Upper lobe of left lung (tissue), 6 donors: Measurements from ENCODE around the gene F7. TPM values are rescaled to one million over a fixed set of nuclear protein-coding genes. Genes with fewer than 3 reads are reported as not detected.

ENCODE experiments used
- ATAC-seq, 2 donors: fragments of 200-7000 bp; cut with Tn5 transposase; one replicate each; pipeline ENCODE4 v1.9.1; 2022; ENCODE audit warnings: mild to moderate bottlenecking in 2 of 2, moderate library complexity in 2 of 2; ENCODE audit not compliant: low FRiP score in 2 of 2
- DNase-seq, 2 donors: peaks; one replicate each; pipeline ENCODE4 v3.0.0-alpha.2; 2019 to 2020
- H3K27ac ChIP-seq, 4 donors: fragments of 200-600 bp; sonication (generic); one replicate each; pipeline ENCODE4 v1.5.1; 2016 to 2019
- H3K27me3 ChIP-seq, 4 donors: fragments of 200-600 bp; sonication (generic); one replicate each; pipeline ENCODE4 v1.5.1; 2017 to 2019
- H3K36me3 ChIP-seq, 4 donors: fragments of 200-600 bp; sonication (generic); one replicate each; pipeline ENCODE4 v1.5.1; 2016 to 2019
- H3K4me1 ChIP-seq, 4 donors: fragments of 200-600 bp; sonication (generic); one replicate each; pipeline ENCODE4 v1.5.1; 2018 to 2019
- H3K4me3 ChIP-seq, 4 donors: fragments of 200-600 bp; sonication (generic); one replicate each; pipeline ENCODE4 v1.5.1; 2017 to 2019; ENCODE audit warnings: mild to moderate bottlenecking in 2 of 4, moderate library complexity in 1 of 4
- H3K9me3 ChIP-seq, 4 donors: fragments of 200-600 bp; sonication (generic); one replicate each; pipeline ENCODE4 v1.5.1; 2018 to 2019
- EP300 ChIP-seq, 4 donors: sonication (generic); formaldehyde crosslinking; IDR thresholded peaks; one replicate each; pipeline ENCODE4 v1.5.1; 2017; ENCODE audit warnings: antibody characterized with exemption in 4 of 4, control low read depth in 2 of 4
- POLR2A ChIP-seq, 4 donors: fragments of 450-650 bp; IDR thresholded peaks; one replicate each; pipeline ENCODE4 v1.5.1; 2016 to 2017; ENCODE audit warnings: antibody characterized with exemption in 4 of 4, mild to moderate bottlenecking in 2 of 4
- POLR2AphosphoS5 ChIP-seq, 2 donors: sonication (generic); formaldehyde crosslinking; IDR thresholded peaks; one replicate each; pipeline ENCODE4 v1.5.1; 2017; ENCODE audit warnings: antibody characterized with exemption in 2 of 2
- WGBS, 2 donors: methylation state at CpG; one replicate each; pipeline ENCODE4 v1.1.5; 2017 to 2018; 5-methylcytosine and 5-hydroxymethylcytosine counted together
- total RNA-seq, 6 donors: library from RNA; depleted of rRNA in 4 of 6; stranded (reverse); fragments of >200 nt in 4 of 6; gene quantifications; one replicate each; pipeline versions ENCODE4 v1.1.0 to v1.2.1, GENCODE V29; 2016 to 2021
- TF ChIP-seq, protein P1 (sequence below), 6 experiments: fragments of 450-650 bp in 4 of 6; fragments of 200-600 bp in 2 of 6; sonication (generic) in 2 of 6; IDR thresholded peaks; one replicate each; pipeline ENCODE4 v1.5.1; 2016 to 2019; ENCODE audit warnings: antibody characterized with exemption in 6 of 6
- donor health status: DM: no; HTN: no; CAD: no; lungs with moderate emphysema.
- donor health status: DM: no; HTN: yes; CAD: no; lungs with severe emphysema.

The F7 gene
- total RNA-seq, 6 donors from 2014 or later: 0.20 TPM; not detected in 5

DNA sequence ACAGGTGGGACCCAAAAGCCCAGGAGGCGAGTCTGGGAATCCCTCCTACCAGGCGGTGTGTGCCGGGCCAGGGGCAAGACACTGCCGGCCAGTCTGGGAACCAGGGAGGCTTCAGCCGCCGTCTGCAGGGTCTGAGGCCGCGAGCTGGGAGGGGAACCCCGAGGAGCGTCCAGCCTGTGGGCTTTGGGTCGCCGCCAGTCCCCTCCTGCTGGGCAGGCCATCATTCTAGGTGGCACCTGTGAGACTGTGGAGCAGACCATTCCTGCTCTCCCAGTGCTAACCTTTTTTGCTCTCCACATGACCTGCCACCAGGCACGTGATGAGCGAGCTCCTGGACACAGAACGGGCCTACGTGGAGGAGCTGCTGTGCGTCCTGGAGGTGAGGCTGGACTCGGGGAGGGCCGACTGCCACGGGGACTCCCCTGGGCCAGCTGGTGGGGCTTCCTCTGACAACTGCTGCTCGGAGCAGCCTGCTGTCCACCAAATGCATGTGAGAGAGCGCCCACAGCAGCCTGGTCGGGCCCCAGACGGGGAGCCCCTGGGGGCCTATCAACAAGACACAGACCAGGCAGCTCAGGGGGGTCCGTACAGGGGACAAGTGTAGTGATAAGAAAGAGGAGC lies 24.6 kb upstream of the F7 start:
- Histone ChIP-seq H3K9me3 (no peaks in the 10 kb centered on the region), H3K4me1 (peaks cover 0 to 8% (median 6%) of the 10 kb centered on the region in 4 donors), H3K36me3 (peaks cover 0 to 77% (median 23%) of the 10 kb centered on the region in 4 donors), H3K27me3 (no peaks in the 10 kb centered on the region), H3K4me3 (no peak overlapping the region), H3K27ac (no peak overlapping the region)
- peak in 1 of 2 donors; percentile 76 for DNase-seq
- TF ChIP-seq EP300 (IDR thresholded peaks at IDR 0.05): no peak
- no peak for TF ChIP-seq POLR2A (IDR thresholded peaks at IDR 0.05)
- TF ChIP-seq POLR2AphosphoS5 (IDR thresholded peaks at IDR 0.05): no peak
- TF ChIP-seq, protein P1, sequence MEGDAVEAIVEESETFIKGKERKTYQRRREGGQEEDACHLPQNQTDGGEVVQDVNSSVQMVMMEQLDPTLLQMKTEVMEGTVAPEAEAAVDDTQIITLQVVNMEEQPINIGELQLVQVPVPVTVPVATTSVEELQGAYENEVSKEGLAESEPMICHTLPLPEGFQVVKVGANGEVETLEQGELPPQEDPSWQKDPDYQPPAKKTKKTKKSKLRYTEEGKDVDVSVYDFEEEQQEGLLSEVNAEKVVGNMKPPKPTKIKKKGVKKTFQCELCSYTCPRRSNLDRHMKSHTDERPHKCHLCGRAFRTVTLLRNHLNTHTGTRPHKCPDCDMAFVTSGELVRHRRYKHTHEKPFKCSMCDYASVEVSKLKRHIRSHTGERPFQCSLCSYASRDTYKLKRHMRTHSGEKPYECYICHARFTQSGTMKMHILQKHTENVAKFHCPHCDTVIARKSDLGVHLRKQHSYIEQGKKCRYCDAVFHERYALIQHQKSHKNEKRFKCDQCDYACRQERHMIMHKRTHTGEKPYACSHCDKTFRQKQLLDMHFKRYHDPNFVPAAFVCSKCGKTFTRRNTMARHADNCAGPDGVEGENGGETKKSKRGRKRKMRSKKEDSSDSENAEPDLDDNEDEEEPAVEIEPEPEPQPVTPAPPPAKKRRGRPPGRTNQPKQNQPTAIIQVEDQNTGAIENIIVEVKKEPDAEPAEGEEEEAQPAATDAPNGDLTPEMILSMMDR (IDR thresholded peaks at IDR 0.05): no peak
- ATAC-seq: no peak
- 86 to 90% methylated on average over 8 to 25 of the region's 25 CpGs for WGBS, 2 donors

- Histone ChIP-seq H3K4me3 (no peak overlapping the region), H3K9me3 (no peaks in the 10 kb centered on the region), H3K36me3 (peaks cover 0 to 76% (median 20%) of the 10 kb centered on the region in 4 donors), H3K27ac (no peak overlapping the region), H3K4me1 (peaks cover 0 to 8% (median 6%) of the 10 kb centered on the region in 4 donors), H3K27me3 (no peaks in the 10 kb centered on the region)
- 87 to 94% methylated on average over 18 to 25 of the region's 26 CpGs for WGBS, 2 donors
- peak in 1 of 2 donors; percentile 52 for DNase-seq
- TF ChIP-seq POLR2AphosphoS5 (IDR thresholded peaks at IDR 0.05): no peak
- TF ChIP-seq POLR2A (IDR thresholded peaks at IDR 0.05): no peak
- no peak for TF ChIP-seq EP300 (IDR thresholded peaks at IDR 0.05)
- no peak for ATAC-seq
These were observed 23.2 kb upstream of the F7 start for GRCh38 chr13:113082198-113083021.

DNA sequence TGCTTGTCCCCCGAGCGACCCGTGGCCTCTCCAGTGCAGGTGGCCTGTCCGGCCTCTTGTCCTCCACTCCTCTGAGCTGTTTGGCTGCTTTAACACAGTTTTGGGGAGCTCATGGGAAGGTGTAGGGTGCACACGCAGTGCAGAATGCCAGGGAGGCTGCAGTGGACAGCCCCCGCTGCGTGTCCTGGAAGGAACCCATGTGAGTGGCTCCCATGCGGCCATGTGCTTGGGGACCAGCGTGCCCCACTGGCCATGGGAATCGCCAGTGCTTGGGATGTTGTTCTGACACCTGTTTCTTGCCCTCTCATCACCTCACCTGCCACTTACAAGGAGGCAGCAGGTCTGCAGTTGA lies 22.6 kb upstream of the F7 start:
- Histone ChIP-seq H3K4me1 (peaks cover 0 to 8% (median 6%) of the 10 kb centered on the region in 4 donors), H3K27ac (peak overlapping the region in 1 of 4 donors; percentile 44), H3K27me3 (no peaks in the 10 kb centered on the region), H3K4me3 (no peak overlapping the region), H3K9me3 (no peaks in the 10 kb centered on the region), H3K36me3 (peaks cover 0 to 76% (median 22%) of the 10 kb centered on the region in 4 donors)
- no peak for TF ChIP-seq POLR2A (IDR thresholded peaks at IDR 0.05)
- no peak for TF ChIP-seq POLR2AphosphoS5 (IDR thresholded peaks at IDR 0.05)
- TF ChIP-seq, protein P1 (IDR thresholded peaks at IDR 0.05): no peak
- TF ChIP-seq EP300 (IDR thresholded peaks at IDR 0.05): no peak
- ATAC-seq (no peak), DNase-seq (peak in 1 of 2 donors; percentile 55)
- WGBS, 2 donors: 85 to 86% methylated on average over 10 of the region's 10 CpGs

DNA sequence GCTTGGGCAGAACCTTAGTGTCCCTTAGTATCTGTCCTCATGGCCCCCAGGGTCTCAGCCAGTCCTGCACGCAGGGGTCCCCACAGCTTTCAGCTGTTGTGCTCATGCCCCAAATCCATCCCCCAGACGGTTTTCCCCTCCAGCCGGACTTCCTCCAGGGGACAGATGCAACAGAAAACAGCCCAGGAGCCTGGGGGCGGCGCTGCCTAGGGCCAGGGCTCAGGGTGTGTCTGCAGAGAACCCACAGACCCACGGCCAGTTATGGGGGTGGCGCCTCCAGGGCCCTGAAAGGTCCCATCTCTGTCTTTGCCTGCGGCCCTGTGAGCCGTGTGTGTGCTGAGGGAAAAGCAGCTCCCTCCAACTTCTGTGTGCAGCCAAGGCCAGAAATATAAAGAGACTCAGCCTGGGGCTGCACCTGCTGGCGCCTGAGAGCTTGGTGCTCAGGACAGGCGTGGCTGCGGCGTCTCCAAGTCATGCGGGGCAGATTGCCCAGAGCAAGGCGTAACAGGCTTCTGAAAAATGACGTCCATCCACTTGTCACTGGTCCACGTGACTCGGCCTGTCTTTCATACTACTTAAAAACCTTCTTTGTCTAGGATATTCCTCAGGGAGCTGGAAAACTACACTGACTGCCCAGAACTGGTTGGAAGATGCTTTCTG lies 22.1 kb upstream of the F7 start:
- Histone ChIP-seq H3K4me3 (no peak overlapping the region), H3K4me1 (peaks cover 0 to 8% (median 6%) of the 10 kb centered on the region in 4 donors), H3K36me3 (peaks cover 0 to 76% (median 24%) of the 10 kb centered on the region in 4 donors), H3K27me3 (no peaks in the 10 kb centered on the region), H3K27ac (peak overlapping the region in 1 of 4 donors; percentile 44), H3K9me3 (no peaks in the 10 kb centered on the region)
- 68% methylated on average over 9 to 18 of the region's 18 CpGs for WGBS, 2 donors
- ATAC-seq: peak; percentile 81 to 82
- TF ChIP-seq POLR2A (IDR thresholded peaks at IDR 0.05) (no peak), EP300 (IDR thresholded peaks at IDR 0.05) (no peak), POLR2AphosphoS5 (IDR thresholded peaks at IDR 0.05) (no peak)
- TF ChIP-seq, protein P1 (IDR thresholded peaks at IDR 0.05): no peak
- peak; percentile 70 to 89 for DNase-seq
